Measurements from ENCODE around the gene LMCD1.

DNA sequence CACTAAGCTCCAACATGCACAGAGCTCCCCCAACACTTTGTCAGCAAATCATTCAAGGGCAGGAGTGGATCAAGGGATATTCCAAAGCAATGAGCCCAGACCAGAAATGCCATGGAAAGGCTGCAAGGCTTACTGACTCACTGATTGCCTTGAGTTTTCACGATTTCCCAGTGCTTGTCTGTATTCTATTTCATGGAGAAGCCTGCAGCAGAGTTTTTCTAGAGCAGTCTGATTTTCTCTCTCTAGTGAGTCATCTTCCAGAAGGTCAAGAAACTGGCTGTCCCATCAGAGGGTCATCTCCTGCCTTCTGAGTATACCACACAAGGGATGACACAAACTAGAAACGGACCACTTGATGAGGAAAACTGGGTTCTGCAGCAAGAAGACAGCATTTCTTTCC lies 16.5 kb downstream of the LMCD1 start:
- TF ChIP-seq, protein P1, sequence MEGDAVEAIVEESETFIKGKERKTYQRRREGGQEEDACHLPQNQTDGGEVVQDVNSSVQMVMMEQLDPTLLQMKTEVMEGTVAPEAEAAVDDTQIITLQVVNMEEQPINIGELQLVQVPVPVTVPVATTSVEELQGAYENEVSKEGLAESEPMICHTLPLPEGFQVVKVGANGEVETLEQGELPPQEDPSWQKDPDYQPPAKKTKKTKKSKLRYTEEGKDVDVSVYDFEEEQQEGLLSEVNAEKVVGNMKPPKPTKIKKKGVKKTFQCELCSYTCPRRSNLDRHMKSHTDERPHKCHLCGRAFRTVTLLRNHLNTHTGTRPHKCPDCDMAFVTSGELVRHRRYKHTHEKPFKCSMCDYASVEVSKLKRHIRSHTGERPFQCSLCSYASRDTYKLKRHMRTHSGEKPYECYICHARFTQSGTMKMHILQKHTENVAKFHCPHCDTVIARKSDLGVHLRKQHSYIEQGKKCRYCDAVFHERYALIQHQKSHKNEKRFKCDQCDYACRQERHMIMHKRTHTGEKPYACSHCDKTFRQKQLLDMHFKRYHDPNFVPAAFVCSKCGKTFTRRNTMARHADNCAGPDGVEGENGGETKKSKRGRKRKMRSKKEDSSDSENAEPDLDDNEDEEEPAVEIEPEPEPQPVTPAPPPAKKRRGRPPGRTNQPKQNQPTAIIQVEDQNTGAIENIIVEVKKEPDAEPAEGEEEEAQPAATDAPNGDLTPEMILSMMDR (IDR thresholded peaks at IDR 0.05) = no peak
- no peak for TF ChIP-seq POLR2A (IDR thresholded peaks at IDR 0.05)
